AG04449 (cell line): ENCODE measurements around the gene FFAR3.

Experiments
- CTCF ChIA-PET: fragments of 350-600 bp; formaldehyde crosslinking; extraction: SDS; loops from one replicate; lab custom pipeline; 2021; ENCODE audit warnings: antibody characterized with exemption; lab: Yijun Ruan, JAX
- POLR2A ChIA-PET: fragments of 400-600, 350-600 bp; formaldehyde crosslinking; extraction: SDS; loops from one replicate; lab custom pipeline; 2020; ENCODE audit warnings: antibody characterized with exemption, inconsistent platforms; lab: Yijun Ruan, JAX
- DNase-seq: peaks from one replicate; pipeline ENCODE4 v3.0.0-alpha.2; 2010; ENCODE audit warnings: low read depth, low spot score
- H3K4me3 ChIP-seq: 2 replicates; pipeline ENCODE4 v1.5.1; 2011; ENCODE audit warnings: low read depth, mild to moderate bottlenecking, control low read depth, low read length
- CTCF ChIP-seq: IDR thresholded peaks from one replicate; pipeline ENCODE4 v1.5.1; 2011; ENCODE audit warnings: mild to moderate bottlenecking, moderate library complexity, low read length, control low read depth, inconsistent platforms; ENCODE audit not compliant: insufficient read depth; ENCODE audit errors: missing control alignments

The FFAR3 gene

GRCh38 chr19:35311901-35312665 is 46.2 kb upstream of the FFAR3 start:
- POLR2A ChIA-PET, result no interaction called here
- no peak for DNase-seq
- TF ChIP-seq CTCF, result no peak
- CTCF ChIA-PET, result no interaction called here
- H3K4me3 ChIP-seq, result no peak overlapping the region

- POLR2A ChIA-PET, result no interaction called here
- DNase-seq, result no peak
- TF ChIP-seq CTCF, result no peak
- no peak overlapping the region for H3K4me3 ChIP-seq
- CTCF ChIA-PET, result interaction anchor here (0.7 kb wide), 1 partner anchor 172 kb away, joined by 3 read pairs; no protein-coding TSS in a partner anchor
Observed at GRCh38 chr19:35313587-35313986, 44.7 kb upstream of the FFAR3 start.

GRCh38 chr19:35314031-35314430 is 44.2 kb upstream of the FFAR3 start:
- ChIA-PET POLR2A (no interaction called here), CTCF (no interaction called here)
- no peak overlapping the region for H3K4me3 ChIP-seq
- no peak for DNase-seq
- no peak for TF ChIP-seq CTCF

GRCh38 chr19:35314858-35315470 is 43.3 kb upstream of the FFAR3 start:
- POLR2A ChIA-PET, result no interaction called here
- CTCF ChIA-PET, result interaction anchor here (1.4 kb wide), 1 partner anchor 10 kb away, joined by 3 read pairs; no protein-coding TSS in a partner anchor
- H3K4me3 ChIP-seq, result no peak overlapping the region
- TF ChIP-seq CTCF, result no peak
- DNase-seq, result no peak

- no peak for DNase-seq
- POLR2A ChIA-PET, result no interaction called here
- CTCF ChIA-PET, result interaction anchor here (1.4 kb wide), 1 partner anchor 11 kb away, joined by 3 read pairs; no protein-coding TSS in a partner anchor
- TF ChIP-seq CTCF, result no peak
- no peak overlapping the region for H3K4me3 ChIP-seq
Observed at GRCh38 chr19:35315883-35316282, 42.4 kb upstream of the FFAR3 start.

- ChIA-PET CTCF (no interaction called here), POLR2A (no interaction called here)
- DNase-seq, result no peak
- no peak for TF ChIP-seq CTCF
- H3K4me3 ChIP-seq, result no peak overlapping the region
Observed at GRCh38 chr19:35316560-35316959, 41.7 kb upstream of the FFAR3 start.
